ENCODE measurements around the gene ZNF407. TPM values are rescaled to one million over a fixed set of nuclear protein-coding genes. Genes with fewer than 3 reads are reported as not detected.

ZNF407 gene
- total and polyA plus RNA-seq, 7 experiments from 2014 or later: 6.8 to 31.3 (median 27.9) TPM

DNA sequence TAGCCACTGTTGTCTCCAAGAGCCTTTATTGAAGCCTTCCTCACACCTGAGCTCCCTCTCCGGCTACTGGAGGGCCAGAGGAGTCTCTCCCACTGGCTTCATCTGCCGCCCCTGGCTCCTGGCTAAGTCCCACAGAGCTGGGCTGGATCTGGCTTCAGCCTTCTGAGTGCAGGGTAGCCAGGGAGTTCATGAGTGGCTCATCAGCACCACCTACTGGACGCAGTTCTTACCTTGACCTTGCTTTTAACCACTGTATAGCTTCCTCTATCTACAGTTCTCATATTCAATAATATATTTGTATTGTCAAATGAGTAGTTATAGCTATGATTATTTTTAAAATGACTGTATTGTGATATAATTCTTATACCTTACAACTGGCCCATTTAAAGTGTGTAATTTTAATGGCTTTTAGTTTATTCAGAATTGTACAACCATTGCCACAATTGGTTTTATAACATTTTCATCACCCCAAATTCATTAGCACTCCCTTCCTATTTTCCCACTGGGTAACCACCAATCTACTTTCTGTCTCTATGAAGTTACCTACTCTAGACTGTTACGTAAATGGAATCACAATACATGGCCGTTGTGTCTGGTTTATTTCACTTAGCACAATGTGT is 45.6 kb upstream of the ZNF407 start:
- Mint-ChIP-seq H3K36me3 (peaks cover 0 to 5% (median 4%) of the 10 kb centered on the region in 5 donors), H3K4me3 (no peak overlapping the region), H3K27ac (peak overlapping the region in 2 of 9 donors; percentile 3 to 70), H3K9me3 (peaks cover 0 to 34% (median 7%) of the 10 kb centered on the region in 11 donors), H3K27me3 (peaks cover 10 to 14% (median 13%) of the 10 kb centered on the region in 5 donors), H3K4me1 (peaks cover 0 to 6% (median 0%) of the 10 kb centered on the region in 7 donors)
- ATAC-seq (peak; percentile 97), DNase-seq (peak; percentile 39 to 69 (median 63))
- H3K4me1 ChIP-seq (ENCODE audit: control insufficient read depth in 2 of 2, insufficient read depth in 2 of 2, low read length in 2 of 2): no peaks in the 10 kb centered on the region
- CTCF ChIA-PET: interaction anchor here (0.6 to 2.3 kb wide), 21 partner anchors 13 to 470 kb away, joined by 3 to 24 read pairs (median 4); partner anchors contain the start of gene CNDP2
- H3K36me3 ChIP-seq (ENCODE audit: control insufficient read depth in 2 of 3, insufficient read depth in 3 of 3, low read length in 3 of 3): no peaks in the 10 kb centered on the region
- POLR2A ChIA-PET: interaction anchor here (0.7 to 1.0 kb wide), 3 partner anchors 58 to 357 kb away, joined by 3 read pairs; no protein-coding TSS in a partner anchor
- intact Hi-C loops (cut with micrococcal nuclease): loop anchor here (1.0 to 5.0 kb wide), 9 partner anchors 53 to 1797 kb away; partner anchors contain the start of gene CYB5A (in 1 of the 2)
- no peak overlapping the region for H3K27ac ChIP-seq (ENCODE audit: low read depth, low read length)
- H3K9me3 ChIP-seq (ENCODE audit: control insufficient read depth in 2 of 3, low read length in 3 of 3): peaks cover 0 to 6% (median 0%) of the 10 kb centered on the region in 3 experiments
- no peaks in the 10 kb centered on the region for H3K27me3 ChIP-seq (ENCODE audit: control insufficient read depth in 2 of 2, insufficient read depth in 2 of 2, low read length in 2 of 2)
- H3K4me3 ChIP-seq (ENCODE audit: low read length): no peak overlapping the region

DNA sequence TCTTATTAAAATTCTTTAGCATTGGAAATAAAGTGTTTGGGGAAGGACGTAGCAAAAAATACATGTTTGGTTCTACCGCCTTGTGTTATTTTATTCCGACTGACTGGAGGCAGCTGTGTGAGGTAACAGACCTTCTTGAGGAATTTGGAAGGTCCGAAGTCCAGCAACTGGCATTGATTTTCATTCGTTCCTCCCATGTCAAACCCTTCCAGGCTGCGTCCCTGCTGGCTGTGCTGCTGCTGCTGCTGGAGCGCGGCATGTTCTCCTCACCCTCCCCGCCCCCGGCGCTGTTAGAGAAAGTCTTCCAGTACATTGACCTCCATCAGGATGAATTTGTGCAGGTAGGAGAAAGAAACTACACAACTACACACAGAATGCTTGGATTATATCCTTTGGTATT is 41.5 kb upstream of the ZNF407 start:
- no peaks in the 10 kb centered on the region for H3K9me3 ChIP-seq (ENCODE audit: control insufficient read depth in 2 of 3, low read length in 3 of 3)
- POLR2A ChIA-PET: no interaction called here
- H3K27ac ChIP-seq (ENCODE audit: low read depth, low read length): no peak overlapping the region
- no peak overlapping the region for H3K4me3 ChIP-seq (ENCODE audit: low read length)
- Mint-ChIP-seq H3K27me3 (peaks cover 11 to 18% (median 15%) of the 10 kb centered on the region in 5 donors), H3K36me3 (peaks cover 0 to 3% (median 0%) of the 10 kb centered on the region in 5 donors), H3K27ac (no peak overlapping the region), H3K4me3 (no peak overlapping the region), H3K9me3 (peaks cover 0 to 4% (median 0%) of the 10 kb centered on the region in 11 donors), H3K4me1 (peaks cover 0 to 3% (median 0%) of the 10 kb centered on the region in 7 donors)
- CTCF ChIA-PET: no interaction called here
- no peak for DNase-seq
- no peaks in the 10 kb centered on the region for H3K4me1 ChIP-seq (ENCODE audit: control insufficient read depth in 2 of 2, insufficient read depth in 2 of 2, low read length in 2 of 2)
- ATAC-seq: no peak
- H3K36me3 ChIP-seq (ENCODE audit: control insufficient read depth in 2 of 3, insufficient read depth in 3 of 3, low read length in 3 of 3): no peaks in the 10 kb centered on the region
- intact Hi-C loops (cut with micrococcal nuclease): no loop called here
- H3K27me3 ChIP-seq (ENCODE audit: control insufficient read depth in 2 of 2, insufficient read depth in 2 of 2, low read length in 2 of 2): no peaks in the 10 kb centered on the region

- no peak overlapping the region for H3K4me3 Mint-ChIP-seq
- ATAC-seq (no peak), DNase-seq (no peak)
- H3K4me1 Mint-ChIP-seq: no peaks in the 10 kb centered on the region
- Histone ChIP-seq H3K4me3 (ENCODE audit: low read length) (no peak overlapping the region), H3K36me3 (ENCODE audit: control insufficient read depth in 2 of 3, insufficient read depth in 3 of 3, low read length in 3 of 3) (no peaks in the 10 kb centered on the region), H3K27ac (ENCODE audit: low read depth, low read length) (no peak overlapping the region), H3K9me3 (ENCODE audit: control insufficient read depth in 2 of 3, low read length in 3 of 3) (no peaks in the 10 kb centered on the region), H3K4me1 (ENCODE audit: control insufficient read depth in 2 of 2, insufficient read depth in 2 of 2, low read length in 2 of 2) (no peaks in the 10 kb centered on the region), H3K27me3 (ENCODE audit: control insufficient read depth in 2 of 2, insufficient read depth in 2 of 2, low read length in 2 of 2) (no peaks in the 10 kb centered on the region)
- H3K36me3 Mint-ChIP-seq: no peaks in the 10 kb centered on the region
- no peak overlapping the region for H3K27ac Mint-ChIP-seq
- POLR2A ChIA-PET: no interaction called here
- intact Hi-C loops (cut with micrococcal nuclease): no loop called here
- no peaks in the 10 kb centered on the region for H3K9me3 Mint-ChIP-seq
- CTCF ChIA-PET: no interaction called here
- H3K27me3 Mint-ChIP-seq: peaks cover 7 to 19% (median 11%) of the 10 kb centered on the region in 5 donors
These were observed 39.6 kb upstream of the ZNF407 start for GRCh38 chr18:74558096-74558495.

DNA sequence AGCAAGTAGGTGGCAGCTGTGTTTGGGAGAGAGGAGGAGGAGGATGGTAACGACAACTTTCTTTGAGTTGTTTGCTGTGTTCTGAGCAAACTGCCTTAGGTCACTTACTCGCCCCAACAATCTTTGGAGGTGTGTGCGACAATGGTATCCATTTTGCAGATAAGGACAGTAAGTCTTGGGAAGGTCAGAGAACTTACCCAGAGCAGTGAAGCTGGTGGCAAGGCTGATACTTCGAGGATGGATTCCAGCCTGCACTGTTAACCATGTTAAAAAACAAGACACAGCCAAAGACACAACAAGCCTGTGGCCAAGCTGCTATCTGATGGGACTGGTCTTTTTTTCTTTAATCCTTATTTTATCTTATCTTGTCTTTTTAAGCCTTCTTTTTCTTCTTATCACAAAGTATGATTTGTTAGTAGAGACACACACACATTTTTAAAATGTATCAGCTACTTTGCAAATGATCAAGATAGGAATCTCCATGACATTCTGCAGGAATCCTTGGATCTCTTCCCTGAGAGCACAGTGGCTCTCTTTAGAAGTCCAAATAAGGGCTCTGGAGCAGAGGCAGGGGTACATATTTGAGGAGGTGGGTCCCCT is 35.4 kb upstream of the ZNF407 start:
- Mint-ChIP-seq H3K9me3 (peaks cover 3 to 16% (median 10%) of the 10 kb centered on the region in 11 donors), H3K4me1 (no peaks in the 10 kb centered on the region), H3K4me3 (no peak overlapping the region), H3K36me3 (peaks cover 0 to 6% (median 3%) of the 10 kb centered on the region in 5 donors), H3K27ac (peak overlapping the region in 1 of 9 donors; percentile 64), H3K27me3 (peaks cover 0 to 12% (median 9%) of the 10 kb centered on the region in 5 donors)
- ATAC-seq (no peak), DNase-seq (no peak)
- POLR2A ChIA-PET: no interaction called here
- Histone ChIP-seq H3K27me3 (ENCODE audit: control insufficient read depth in 2 of 2, insufficient read depth in 2 of 2, low read length in 2 of 2) (no peaks in the 10 kb centered on the region), H3K9me3 (ENCODE audit: control insufficient read depth in 2 of 3, low read length in 3 of 3) (peaks cover 0 to 3% (median 0%) of the 10 kb centered on the region in 3 experiments), H3K36me3 (ENCODE audit: control insufficient read depth in 2 of 3, insufficient read depth in 3 of 3, low read length in 3 of 3) (no peaks in the 10 kb centered on the region), H3K4me1 (ENCODE audit: control insufficient read depth in 2 of 2, insufficient read depth in 2 of 2, low read length in 2 of 2) (no peaks in the 10 kb centered on the region), H3K27ac (ENCODE audit: low read depth, low read length) (no peak overlapping the region), H3K4me3 (ENCODE audit: low read length) (no peak overlapping the region)
- CTCF ChIA-PET: no interaction called here
- intact Hi-C loops (cut with micrococcal nuclease): no loop called here

- no peaks in the 10 kb centered on the region for H3K4me1 Mint-ChIP-seq
- H3K4me3 Mint-ChIP-seq: no peak overlapping the region
- no peak overlapping the region for H3K27ac ChIP-seq (ENCODE audit: low read depth, low read length)
- CTCF ChIA-PET: no interaction called here
- no peaks in the 10 kb centered on the region for H3K4me1 ChIP-seq (ENCODE audit: control insufficient read depth in 2 of 2, insufficient read depth in 2 of 2, low read length in 2 of 2)
- peaks cover 0 to 11% (median 4%) of the 10 kb centered on the region in 5 donors for H3K36me3 Mint-ChIP-seq
- H3K9me3 ChIP-seq (ENCODE audit: control insufficient read depth in 2 of 3, low read length in 3 of 3): peaks cover 0 to 3% (median 0%) of the 10 kb centered on the region in 3 experiments
- DNase-seq: no peak
- POLR2A ChIA-PET: no interaction called here
- peaks cover 3 to 19% (median 11%) of the 10 kb centered on the region in 11 donors for H3K9me3 Mint-ChIP-seq
- H3K27me3 Mint-ChIP-seq: peaks cover 0 to 15% (median 8%) of the 10 kb centered on the region in 5 donors
- H3K4me3 ChIP-seq (ENCODE audit: low read length): no peak overlapping the region
- no peak overlapping the region for H3K27ac Mint-ChIP-seq
- intact Hi-C loops (cut with micrococcal nuclease): no loop called here
- peak; percentile 22 for ATAC-seq
- H3K27me3 ChIP-seq (ENCODE audit: control insufficient read depth in 2 of 2, insufficient read depth in 2 of 2, low read length in 2 of 2): no peaks in the 10 kb centered on the region
- no peaks in the 10 kb centered on the region for H3K36me3 ChIP-seq (ENCODE audit: control insufficient read depth in 2 of 3, insufficient read depth in 3 of 3, low read length in 3 of 3)
These were observed 34.9 kb upstream of the ZNF407 start for GRCh38 chr18:74562775-74563174.

DNA sequence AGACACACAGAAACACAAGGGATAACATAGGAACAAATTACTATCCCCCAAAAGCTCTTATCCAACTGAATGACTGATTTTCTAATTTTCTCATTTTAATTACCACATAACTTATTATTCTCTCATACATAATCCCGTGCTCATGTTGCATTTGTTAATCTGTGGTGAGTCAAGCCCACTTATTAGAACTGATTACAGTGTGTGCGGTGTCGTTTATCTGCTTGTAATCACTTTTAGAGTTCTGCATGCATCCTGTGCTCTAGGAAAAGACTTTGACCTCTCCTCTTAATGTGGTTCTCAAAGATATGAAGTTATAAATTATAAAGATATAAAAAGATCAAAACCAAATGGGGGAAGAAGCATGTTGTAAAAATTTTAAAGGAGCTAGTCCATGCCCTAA is 33.7 kb upstream of the ZNF407 start:
- DNase-seq (no peak), ATAC-seq (no peak)
- intact Hi-C loops (cut with micrococcal nuclease): no loop called here
- no peaks in the 10 kb centered on the region for H3K36me3 ChIP-seq (ENCODE audit: control insufficient read depth in 2 of 3, insufficient read depth in 3 of 3, low read length in 3 of 3)
- H3K4me1 Mint-ChIP-seq: no peaks in the 10 kb centered on the region
- H3K27me3 ChIP-seq (ENCODE audit: control insufficient read depth in 2 of 2, insufficient read depth in 2 of 2, low read length in 2 of 2): no peaks in the 10 kb centered on the region
- peaks cover 0 to 3% (median 0%) of the 10 kb centered on the region in 3 experiments for H3K9me3 ChIP-seq (ENCODE audit: control insufficient read depth in 2 of 3, low read length in 3 of 3)
- CTCF ChIA-PET: interaction anchor here (1.7 kb wide), 1 partner anchor 12 kb away, joined by 7 read pairs; no protein-coding TSS in a partner anchor
- no peak overlapping the region for H3K4me3 Mint-ChIP-seq
- no peaks in the 10 kb centered on the region for H3K4me1 ChIP-seq (ENCODE audit: control insufficient read depth in 2 of 2, insufficient read depth in 2 of 2, low read length in 2 of 2)
- POLR2A ChIA-PET: no interaction called here
- H3K27ac Mint-ChIP-seq: no peak overlapping the region
- H3K9me3 Mint-ChIP-seq: peaks cover 3 to 22% (median 11%) of the 10 kb centered on the region in 11 donors
- peaks cover 0 to 11% (median 4%) of the 10 kb centered on the region in 5 donors for H3K36me3 Mint-ChIP-seq
- no peak overlapping the region for H3K27ac ChIP-seq (ENCODE audit: low read depth, low read length)
- H3K4me3 ChIP-seq (ENCODE audit: low read length): no peak overlapping the region
- peaks cover 10 to 27% (median 14%) of the 10 kb centered on the region in 5 donors for H3K27me3 Mint-ChIP-seq
